Neural progenitor cell (in vitro differentiated cells): ENCODE measurements around the gene TNFRSF18.

Source experiments
- CTCF ChIP-seq: fragments of 200-600 bp; sonication (generic); IDR thresholded peaks from 2 replicates; pipeline ENCODE4 v1.5.1; 2017; ENCODE audit warnings: antibody characterized with exemption, mild to moderate bottlenecking
- EZH2phosphoT487 ChIP-seq: fragments of 200-600 bp; sonication (generic); IDR thresholded peaks from 2 replicates; pipeline ENCODE4 v1.6.1; 2017; ENCODE audit warnings: antibody characterized with exemption

- TF ChIP-seq CTCF = no peak
- no peak for TF ChIP-seq EZH2phosphoT487
Observed at GRCh38 chr1:1171161-1171545, 35.2 kb downstream of the TNFRSF18 start.
